Endothelial cell of umbilical vein (primary cell): ENCODE data around the gene OR7A10.

Source experiments
- CTCF ChIP-seq, 2 donors: IDR thresholded peaks; 1 replicate in 1 of 2; 2 replicates in 1 of 2; pipeline ENCODE4 v1.5.1; 2011; ENCODE audit warnings: low read length in 2 of 2, mild to moderate bottlenecking in 2 of 2, moderate library complexity in 2 of 2, control low read depth in 1 of 2, inconsistent platforms in 1 of 2, low read depth in 1 of 2; ENCODE audit not compliant: insufficient read depth in 1 of 2; ENCODE audit errors: extremely low read depth in 1 of 2
- JUN ChIP-seq: IDR thresholded peaks from 2 replicates; pipeline ENCODE4 v1.6.1; 2011; ENCODE audit warnings: borderline replicate concordance, low read depth; ENCODE audit not compliant: insufficient read length, insufficient read depth
- MYC ChIP-seq: IDR thresholded peaks from one replicate; pipeline ENCODE4 v1.6.1; 2011; ENCODE audit warnings: mild to moderate bottlenecking, low read depth, low read length
- POLR2A ChIP-seq: IDR thresholded peaks from 2 replicates; pipeline ENCODE4 v1.6.1; 2012; ENCODE audit warnings: low read depth, mild to moderate bottlenecking, control low read depth, low read length
- POLR2AphosphoS5 ChIP-seq: IDR thresholded peaks from 2 replicates; pipeline ENCODE4 v1.6.1; 2012; ENCODE audit warnings: low read depth, mild to moderate bottlenecking, control low read depth, low read length, moderate library complexity; ENCODE audit not compliant: insufficient read depth

GRCh38 chr19:14821937-14822336 is 26.8 kb downstream of the OR7A10 start:
- TF ChIP-seq MYC, result no peak
- TF ChIP-seq POLR2A, result no peak
- TF ChIP-seq CTCF (IDR thresholded peaks at IDR 0.05; ENCODE audit: extremely low read depth in 1 of 2, insufficient read depth in 1 of 2, low read depth in 1 of 2, low read length in 2 of 2), result no peak
- TF ChIP-seq JUN, result no peak
- TF ChIP-seq POLR2AphosphoS5, result no peak
